Endothelial cell of umbilical vein (primary cell): ENCODE measurements around the gene FGF10. TPM values are rescaled to one million over a fixed set of nuclear protein-coding genes. Genes with fewer than 3 reads are reported as not detected.

Experiments
- BruUV-seq: library from RNA; stranded (reverse); fragments of 400-500 nt; replicated peaks from 2 replicates; lab custom pipeline; 2021; lab: Mats Ljungman, UMichigan
- CTCF ChIA-PET: fragments of 300-600, 350-600 bp; sonication (Branson Sonifier 250); formaldehyde crosslinking; loops from one replicate; lab custom pipeline; 2021; ENCODE audit warnings: antibody characterized with exemption, inconsistent platforms; lab: Charles Lee
- POLR2A ChIA-PET: fragments of 300-600, 350-600 bp; sonication (Branson Sonifier 250); formaldehyde crosslinking; loops from one replicate; lab custom pipeline; 2021; ENCODE audit warnings: antibody characterized with exemption, inconsistent platforms; lab: Charles Lee
- DNase-seq: peaks from one replicate; pipeline ENCODE4 v3.0.0-alpha.2; 2011; ENCODE audit warnings: low read depth, low spot score
- FAIRE-seq: peaks from 2 replicates; lab custom pipeline; 2011; peaks lifted over from hg19 to GRCh38; lab: Jason Lieb, UNC
- H2AFZ ChIP-seq: 2 replicates; pipeline ENCODE4 v1.6.0; 2012; ENCODE audit warnings: low read depth, low read length, control low read depth, inconsistent platforms
- H3K27ac ChIP-seq: 2 replicates; pipeline ENCODE4 v1.5.1; 2011; ENCODE audit warnings: low read depth, mild to moderate bottlenecking, control low read depth, low read length, moderate library complexity; ENCODE audit not compliant: insufficient read depth
- H3K27me3 ChIP-seq, 2 experiments: 2 replicates each; pipeline versions ENCODE4 v1.6.0 to v1.6.1; 2011; ENCODE audit warnings: low read length in 2 of 2, mixed read lengths in 1 of 2; ENCODE audit not compliant: control insufficient read depth in 2 of 2, insufficient read depth in 2 of 2
- H3K36me3 ChIP-seq, 2 experiments: 2 replicates in 1 of 2; 3 replicates in 1 of 2; pipeline ENCODE4 v1.5.1; 2011; ENCODE audit warnings: low read length in 2 of 2, mild to moderate bottlenecking in 1 of 2, moderate library complexity in 1 of 2; ENCODE audit not compliant: control insufficient read depth in 2 of 2, insufficient read depth in 2 of 2; ENCODE audit errors: extremely low read depth in 1 of 2
- H3K4me1 ChIP-seq: 3 replicates; pipeline ENCODE4 v1.5.1; 2011; ENCODE audit warnings: mild to moderate bottlenecking, low read length; ENCODE audit not compliant: control insufficient read depth, insufficient read depth; ENCODE audit errors: extremely low read depth
- H3K4me2 ChIP-seq: 2 replicates; pipeline ENCODE4 v1.6.1; 2011; ENCODE audit warnings: low read length, control low read depth, mixed read lengths; ENCODE audit not compliant: insufficient read depth
- H3K4me3 ChIP-seq, 3 experiments: fragments of 200-600 bp in 1 of 3; sonication (generic), shearing (Covaris generic) in 1 of 3; replicated peaks in 1 of 3; 2 replicates each; pipeline ENCODE4 v1.5.1; 2011 to 2016; ENCODE audit warnings: control low read depth in 3 of 3, low read length in 3 of 3, mild to moderate bottlenecking in 2 of 3, inconsistent platforms in 1 of 3, low read depth in 1 of 3, moderate library complexity in 1 of 3; ENCODE audit not compliant: insufficient read depth in 1 of 3
- H3K79me2 ChIP-seq: 2 replicates; pipeline ENCODE4 v1.6.0; 2012; ENCODE audit warnings: low read length, inconsistent platforms; ENCODE audit not compliant: control insufficient read depth, insufficient read depth
- H3K9ac ChIP-seq: replicated peaks from 2 replicates; pipeline ENCODE3; 2011; ENCODE audit warnings: low read length, control low read depth; ENCODE audit not compliant: insufficient read depth; ENCODE audit errors: extremely low read depth
- H3K9me1 ChIP-seq: replicated peaks from 3 replicates; pipeline ENCODE4 v1.6.0; 2011; ENCODE audit warnings: mild to moderate bottlenecking, low read length; ENCODE audit not compliant: control insufficient read depth, insufficient read depth; ENCODE audit errors: extremely low read depth
- H3K9me3 ChIP-seq: replicated peaks from 2 replicates; pipeline ENCODE4 v1.5.1; 2012; ENCODE audit warnings: low read length, inconsistent platforms; ENCODE audit not compliant: control insufficient read depth, insufficient read depth
- H4K20me1 ChIP-seq: replicated peaks from 2 replicates; pipeline ENCODE3; 2011; ENCODE audit warnings: mild to moderate bottlenecking, low read length; ENCODE audit not compliant: control insufficient read depth, insufficient read depth; ENCODE audit errors: extremely low read depth
- EZH2 ChIP-seq: IDR thresholded peaks from 2 replicates; pipeline ENCODE4 v1.6.1; 2012; ENCODE audit warnings: borderline replicate concordance, low read depth, mild to moderate bottlenecking, moderate library complexity, low read length, inconsistent platforms; ENCODE audit not compliant: severe bottlenecking
- FOS ChIP-seq: IDR thresholded peaks from 2 replicates; pipeline ENCODE4 v1.6.1; 2011; ENCODE audit warnings: mild to moderate bottlenecking, low read length, moderate library complexity, borderline replicate concordance; ENCODE audit not compliant: insufficient read depth
- GATA2 ChIP-seq: IDR thresholded peaks from 2 replicates; pipeline ENCODE4 v1.7.0; 2011; ENCODE audit warnings: low read depth, mild to moderate bottlenecking, moderate library complexity, mixed read lengths, low read length; ENCODE audit not compliant: insufficient read length, insufficient read depth
- JUN ChIP-seq: IDR thresholded peaks from 2 replicates; pipeline ENCODE4 v1.6.1; 2011; ENCODE audit warnings: borderline replicate concordance, low read depth; ENCODE audit not compliant: insufficient read length, insufficient read depth
- MYC ChIP-seq: IDR thresholded peaks from one replicate; pipeline ENCODE4 v1.6.1; 2011; ENCODE audit warnings: mild to moderate bottlenecking, low read depth, low read length
- POLR2A ChIP-seq: IDR thresholded peaks from 2 replicates; pipeline ENCODE4 v1.6.1; 2012; ENCODE audit warnings: low read depth, mild to moderate bottlenecking, control low read depth, low read length
- dilution Hi-C: fragments of 300-500 bp; cut with MboI; formaldehyde crosslinking; loops from one replicate; pipeline ENCODE4 v1.15.0; 2019; ENCODE audit warnings: low sequenced_read_pairs; ENCODE audit not compliant: extremely low pct_ligation_motif_present
- intact Hi-C: fragments of 100-400 bp; cut with micrococcal nuclease; formaldehyde crosslinking; loops from one replicate; pipeline ENCODE4 v1.10.0; 2022
- polyA plus RNA-seq, 4 experiments: library from polyadenylated mRNA; depleted of rRNA in 3 of 4; stranded (reverse) in 3 of 4; unstranded in 1 of 4; fragments of >200 nt; gene quantifications; 2 replicates each; pipeline versions ENCODE4 v1.2.1 to v1.2.3, GENCODE V29; 2011 to 2012; ENCODE audit warnings: missing spikeins in 1 of 4
- total RNA-seq: library from RNA; stranded (reverse); gene quantifications from 2 replicates; pipeline ENCODE4 v1.2.3, GENCODE V29; 2021
- TF ChIP-seq, protein P1 (sequence below): IDR thresholded peaks from 2 replicates; pipeline ENCODE4 v1.6.1; 2011; ENCODE audit not compliant: insufficient read depth, insufficient read length

Gene FGF10
- total and polyA plus RNA-seq, 2 donors (not counting 3 experiments of a cell fraction or from before 2014, with no cell fraction given) = not detected

DNA sequence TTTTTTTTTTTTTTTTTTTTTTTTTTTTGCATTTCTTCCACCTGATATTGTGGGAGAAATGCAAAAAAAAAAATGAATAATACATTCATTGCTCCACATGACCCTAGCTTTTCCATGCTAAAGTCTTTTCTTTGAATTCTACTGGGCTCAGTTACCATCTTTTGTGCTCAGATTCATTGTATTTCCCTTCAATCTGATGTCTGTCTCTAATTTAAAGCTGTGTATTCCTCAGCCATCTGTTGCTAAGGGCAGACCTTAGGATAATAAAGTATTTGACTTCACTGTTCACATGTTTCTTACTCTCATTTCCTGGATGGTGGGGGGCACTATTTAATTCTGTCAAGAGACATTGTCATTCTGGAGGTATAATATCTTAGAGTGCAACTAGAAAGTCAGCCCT lies 123.5 kb downstream of the FGF10 start:
- intact Hi-C loops = no loop called here
- dilution Hi-C loops = no loop called here
- ChIA-PET CTCF (no interaction called here), POLR2A (no interaction called here)
- Histone ChIP-seq H3K27ac (no peak overlapping the region), H3K27me3 (no peaks in the 10 kb centered on the region), H3K36me3 (no peaks in the 10 kb centered on the region), H3K4me2 (no peak overlapping the region), H3K4me3 (no peak overlapping the region), H3K79me2 (no peaks in the 10 kb centered on the region), H2AFZ (no peak overlapping the region), H3K4me1 (no peaks in the 10 kb centered on the region), H3K9me3 (no peaks in the 10 kb centered on the region), H3K9me1 (no peaks in the 10 kb centered on the region), H4K20me1 (no peaks in the 10 kb centered on the region), H3K9ac (no peak overlapping the region)
- FAIRE-seq = no peak
- TF ChIP-seq JUN (no peak), EZH2 (no peak), MYC (no peak)
- TF ChIP-seq, protein P1, sequence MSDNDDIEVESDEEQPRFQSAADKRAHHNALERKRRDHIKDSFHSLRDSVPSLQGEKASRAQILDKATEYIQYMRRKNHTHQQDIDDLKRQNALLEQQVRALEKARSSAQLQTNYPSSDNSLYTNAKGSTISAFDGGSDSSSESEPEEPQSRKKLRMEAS = no peak
- BruUV-seq = no TSS peak
- no peak for DNase-seq

DNA sequence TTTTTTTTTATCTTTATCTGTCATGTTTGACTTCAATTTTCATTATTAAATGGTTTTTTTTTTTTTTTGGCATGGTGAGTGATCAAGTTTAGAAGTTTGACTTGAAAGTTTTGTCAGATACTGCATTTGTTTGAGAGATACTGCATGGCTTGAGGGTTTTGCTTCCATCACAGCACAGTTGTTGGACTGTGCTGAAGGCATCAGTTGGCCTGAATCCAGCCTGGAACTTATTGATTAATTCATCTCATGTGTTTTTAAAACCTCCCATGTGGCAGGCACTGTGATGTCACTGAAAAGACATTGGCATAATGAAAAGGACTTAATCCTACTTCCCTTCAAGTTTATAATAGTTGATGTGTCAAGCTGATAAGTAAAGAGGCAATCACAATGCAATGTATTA lies 128.4 kb downstream of the FGF10 start:
- H3K4me3 ChIP-seq = no peak overlapping the region
- dilution Hi-C loops (no loop called here), intact Hi-C loops (no loop called here)
- DNase-seq (no peak), FAIRE-seq (no peak)
- H3K36me3 ChIP-seq = no peaks in the 10 kb centered on the region
- no peak overlapping the region for H3K27ac ChIP-seq
- POLR2A ChIA-PET = no interaction called here
- no peak overlapping the region for H2AFZ ChIP-seq
- no peaks in the 10 kb centered on the region for H3K27me3 ChIP-seq
- H3K4me2 ChIP-seq = no peak overlapping the region
- no peaks in the 10 kb centered on the region for H3K4me1 ChIP-seq
- CTCF ChIA-PET = no interaction called here
- no peak for TF ChIP-seq GATA2
- TF ChIP-seq EZH2 = no peak
- TF ChIP-seq POLR2A = no peak
- TF ChIP-seq, protein P1 = no peak
- TF ChIP-seq FOS = no peak
- no TSS peak for BruUV-seq
- no peak overlapping the region for H3K9ac ChIP-seq
- no peaks in the 10 kb centered on the region for H3K79me2 ChIP-seq
- no peaks in the 10 kb centered on the region for H3K9me1 ChIP-seq
- H3K9me3 ChIP-seq = no peaks in the 10 kb centered on the region
- H4K20me1 ChIP-seq = no peaks in the 10 kb centered on the region
